Choroid plexus epithelial cell (primary cell): Measurements from ENCODE around the gene PCLAF.
A peak's percentile ranks its signal among the peaks of the same experiment; 100 is the strongest.
"Not testable (repeated sequence)": the region's sequence is repeated elsewhere in the genome, so short reads cannot be mapped to it uniquely, and the experiment has no call there.

Source experiments
- DNase-seq: peaks from one replicate; pipeline ENCODE4 v3.0.0-alpha.2; 2010; ENCODE audit warnings: low read depth
- H3K4me3 ChIP-seq: 2 replicates; pipeline ENCODE4 v1.5.1; 2011; ENCODE audit warnings: low read depth, mild to moderate bottlenecking, control low read depth, low read length, moderate library complexity
- CTCF ChIP-seq: conservative IDR thresholded peaks from 2 replicates; pipeline ENCODE4 v1.5.1; 2011; ENCODE audit warnings: low read depth, mild to moderate bottlenecking, control low read depth, inconsistent platforms, low read length, moderate library complexity

PCLAF gene

DNA sequence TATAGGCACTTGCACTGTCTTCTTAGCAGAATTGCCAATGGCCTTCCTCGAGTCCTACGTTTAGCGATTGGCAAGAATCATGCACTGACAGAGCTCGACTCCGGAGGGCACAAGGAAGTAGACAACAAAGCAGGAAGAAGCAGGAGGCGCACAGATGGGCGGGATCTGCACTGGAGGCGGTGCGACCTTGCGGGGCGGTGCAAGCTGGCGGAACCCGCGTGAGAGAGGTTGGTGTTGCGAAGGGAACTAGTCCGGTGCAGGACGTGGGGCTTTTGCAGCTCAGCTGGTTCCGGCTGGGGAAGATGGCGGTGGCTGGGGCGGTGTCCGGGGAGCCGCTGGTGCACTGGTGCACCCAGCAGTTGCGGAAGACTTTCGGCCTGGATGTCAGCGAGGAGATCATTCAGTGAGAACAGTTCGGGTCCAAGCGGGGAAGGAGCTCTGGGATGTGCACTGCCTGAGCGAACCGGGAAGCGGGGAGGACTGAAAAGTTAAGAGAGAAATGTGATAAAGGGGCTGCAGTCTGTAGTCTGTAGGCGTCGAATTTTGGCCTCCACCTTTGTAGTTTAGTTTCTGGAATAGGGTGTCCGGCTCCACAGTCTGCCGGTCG is 6.4 kb upstream of the PCLAF start, which contains the start of gene TRIP4:
TSS of gene TRIP4 (plus strand) at position 275 of the 607 bp plus-strand sequence. CDS start at position 303, 28 bp downstream.
- DNase-seq, result peak; percentile 99
- peak; percentile 19 for TF ChIP-seq CTCF
- peak within 1 kb of the TSS; percentile 69 for H3K4me3 ChIP-seq

GRCh38 chr15:64386291-64386690 is 5.0 kb upstream of the PCLAF start:
- H3K4me3 ChIP-seq, result no peak overlapping the region
- DNase-seq, result no peak
- TF ChIP-seq CTCF, result no peak

DNA sequence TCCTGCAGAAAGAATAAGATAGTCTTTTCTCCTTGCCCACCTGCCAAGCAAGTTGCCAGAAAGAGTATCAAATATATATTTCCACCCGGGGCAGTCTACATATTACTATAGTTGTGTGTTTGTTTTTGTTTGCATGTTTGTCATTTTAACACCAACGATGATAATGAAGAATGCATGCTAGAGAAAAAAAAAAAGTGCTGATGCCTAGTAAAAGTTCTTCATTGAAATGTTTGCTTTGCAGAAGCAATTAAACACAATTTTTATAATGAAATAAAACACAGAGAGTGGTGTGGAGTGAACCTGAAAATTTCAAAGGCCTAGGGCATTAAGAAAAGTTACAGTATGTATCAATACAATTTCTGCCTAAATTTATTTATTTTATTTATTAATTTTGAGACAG is 2.5 kb upstream of the PCLAF start:
- H3K4me3 ChIP-seq, result no peak overlapping the region
- no peak for DNase-seq
- no peak for TF ChIP-seq CTCF

GRCh38 chr15:64380130-64380870 is 941 bp downstream of the PCLAF start:
- not testable (repeated sequence) for DNase-seq
- peak overlapping the region; percentile 70 for H3K4me3 ChIP-seq

GRCh38 chr15:64379216-64379960 is 1.9 kb downstream of the PCLAF start:
- H3K4me3 ChIP-seq, result no peak overlapping the region
- DNase-seq, result no peak
- no peak for TF ChIP-seq CTCF

DNA sequence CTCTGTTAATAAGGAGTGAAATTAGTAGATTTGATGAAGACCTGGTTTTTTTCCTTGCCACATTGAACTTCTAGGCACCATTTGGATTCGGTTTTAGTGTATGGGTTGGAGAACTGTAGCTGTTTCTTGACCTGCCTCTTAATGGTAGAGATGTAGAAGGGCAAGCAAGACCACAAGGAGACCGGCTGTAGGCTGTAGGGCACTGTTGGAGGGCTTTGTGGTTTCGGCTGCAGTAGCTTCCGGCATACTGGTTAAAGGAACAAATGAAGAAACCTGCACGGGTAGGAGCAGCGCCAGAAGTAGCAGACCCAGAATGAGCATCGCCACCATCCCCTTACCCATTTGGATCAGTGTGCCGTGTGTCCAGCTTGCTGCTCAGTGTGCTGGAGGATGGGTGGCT is 7.9 kb downstream of the PCLAF start:
- H3K4me3 ChIP-seq, result no peak overlapping the region
- TF ChIP-seq CTCF, result no peak
- no peak for DNase-seq

DNA sequence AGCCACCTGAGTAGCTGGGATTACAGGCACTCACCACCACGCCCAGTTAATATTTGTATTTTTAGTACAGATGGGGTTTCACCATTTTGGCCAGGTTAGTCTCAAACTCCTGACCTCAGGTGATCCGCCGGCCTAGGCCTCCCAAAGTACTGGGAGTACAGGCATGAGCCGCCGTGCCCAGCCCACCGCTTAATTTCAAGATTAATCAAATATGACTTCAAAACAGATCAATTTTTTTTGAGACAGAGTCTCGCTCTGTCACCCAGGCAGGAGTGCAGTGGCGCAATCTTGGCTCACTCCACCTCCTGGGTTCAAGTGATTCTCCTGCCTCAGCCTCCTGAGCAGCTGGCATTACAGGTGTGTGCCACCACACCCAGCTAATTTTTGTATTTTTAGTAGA is 9.9 kb downstream of the PCLAF start:
- not testable (repeated sequence) for H3K4me3 ChIP-seq, DNase-seq

- no peak overlapping the region for H3K4me3 ChIP-seq
- DNase-seq, result peak; percentile 78
- no peak for TF ChIP-seq CTCF
Observed at GRCh38 chr15:64369078-64369607, 12.1 kb downstream of the PCLAF start.
